Brain microvascular endothelial cell (primary cell): Measurements from ENCODE around the gene LYPD6B.

Experiments
- DNase-seq: peaks from one replicate; pipeline ENCODE4 v3.0.0-alpha.2; 2020
- H3K27ac ChIP-seq: fragments of 250-450 bp; sonication (Bioruptor Pico); 2 replicates; pipeline ENCODE4 v1.5.1; 2020; ENCODE audit warnings: mild to moderate bottlenecking, moderate library complexity
- H3K27me3 ChIP-seq: fragments of 250-450 bp; sonication (Bioruptor Pico); replicated peaks from 2 replicates; pipeline ENCODE4 v1.5.1; 2020; ENCODE audit warnings: mild to moderate bottlenecking
- H3K36me3 ChIP-seq: fragments of 250-450 bp; sonication (Bioruptor Pico); replicated peaks from 2 replicates; pipeline ENCODE4 v1.5.1; 2020; ENCODE audit warnings: mild to moderate bottlenecking
- H3K4me3 ChIP-seq: 2 replicates; pipeline ENCODE4 v1.5.1; 2011; ENCODE audit warnings: low read depth, mild to moderate bottlenecking, control low read depth, low read length, moderate library complexity
- in situ Hi-C: cut with HindIII; loops from 2 replicates; pipeline ENCODE4 v1.10.0; 2017; ENCODE audit warnings: low sequenced_read_pairs, low pct_ligation_motif_present
- TF ChIP-seq, protein P1 (sequence below): IDR thresholded peaks from 2 replicates; pipeline ENCODE4 v1.5.1; 2011; ENCODE audit warnings: low read depth, mild to moderate bottlenecking, moderate library complexity, low read length, control low read depth, inconsistent platforms; ENCODE audit errors: missing control alignments

The LYPD6B gene

DNA sequence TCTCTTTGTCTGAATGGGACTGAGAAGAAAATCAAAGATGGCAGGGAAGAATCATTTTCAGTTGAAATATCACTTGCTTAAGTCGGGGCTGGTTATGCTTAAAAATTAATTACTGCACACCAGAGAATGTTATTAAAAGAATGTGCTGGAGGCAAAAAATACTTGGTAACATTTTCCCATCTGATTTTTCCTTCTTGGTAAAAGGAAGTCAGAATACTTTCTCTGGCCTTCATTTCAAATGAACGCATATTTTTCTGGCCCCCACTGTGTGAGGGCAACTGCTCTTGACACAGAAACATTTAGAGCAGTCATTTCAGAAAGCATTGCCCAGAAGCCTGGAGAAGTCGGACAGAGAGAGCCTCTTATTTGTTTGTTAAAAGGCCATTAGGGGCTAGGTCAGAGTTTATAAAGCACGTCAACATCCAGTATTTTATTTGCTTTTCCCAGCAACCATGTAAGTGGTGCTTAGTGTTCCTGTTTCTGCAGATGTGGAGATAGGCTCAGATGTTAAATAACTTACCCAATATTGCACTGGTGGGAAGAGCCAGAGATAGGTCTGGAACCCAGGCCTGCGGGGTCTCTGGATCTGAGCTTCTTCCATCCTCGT lies 32.9 kb upstream of the LYPD6B start:
- no peaks in the 10 kb centered on the region for H3K36me3 ChIP-seq
- in situ Hi-C loops, result no loop called here
- no peak overlapping the region for H3K27ac ChIP-seq
- H3K27me3 ChIP-seq, result no peaks in the 10 kb centered on the region
- DNase-seq, result no peak
- TF ChIP-seq, protein P1, sequence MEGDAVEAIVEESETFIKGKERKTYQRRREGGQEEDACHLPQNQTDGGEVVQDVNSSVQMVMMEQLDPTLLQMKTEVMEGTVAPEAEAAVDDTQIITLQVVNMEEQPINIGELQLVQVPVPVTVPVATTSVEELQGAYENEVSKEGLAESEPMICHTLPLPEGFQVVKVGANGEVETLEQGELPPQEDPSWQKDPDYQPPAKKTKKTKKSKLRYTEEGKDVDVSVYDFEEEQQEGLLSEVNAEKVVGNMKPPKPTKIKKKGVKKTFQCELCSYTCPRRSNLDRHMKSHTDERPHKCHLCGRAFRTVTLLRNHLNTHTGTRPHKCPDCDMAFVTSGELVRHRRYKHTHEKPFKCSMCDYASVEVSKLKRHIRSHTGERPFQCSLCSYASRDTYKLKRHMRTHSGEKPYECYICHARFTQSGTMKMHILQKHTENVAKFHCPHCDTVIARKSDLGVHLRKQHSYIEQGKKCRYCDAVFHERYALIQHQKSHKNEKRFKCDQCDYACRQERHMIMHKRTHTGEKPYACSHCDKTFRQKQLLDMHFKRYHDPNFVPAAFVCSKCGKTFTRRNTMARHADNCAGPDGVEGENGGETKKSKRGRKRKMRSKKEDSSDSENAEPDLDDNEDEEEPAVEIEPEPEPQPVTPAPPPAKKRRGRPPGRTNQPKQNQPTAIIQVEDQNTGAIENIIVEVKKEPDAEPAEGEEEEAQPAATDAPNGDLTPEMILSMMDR, result no peak
- H3K4me3 ChIP-seq, result no peak overlapping the region

- Histone ChIP-seq H3K27me3 (no peaks in the 10 kb centered on the region), H3K27ac (no peak overlapping the region), H3K36me3 (no peaks in the 10 kb centered on the region), H3K4me3 (no peak overlapping the region)
- TF ChIP-seq, protein P1, result no peak
- in situ Hi-C loops, result no loop called here
- no peak for DNase-seq
Observed at GRCh38 chr2:149006883-149007543, 31.5 kb upstream of the LYPD6B start.

DNA sequence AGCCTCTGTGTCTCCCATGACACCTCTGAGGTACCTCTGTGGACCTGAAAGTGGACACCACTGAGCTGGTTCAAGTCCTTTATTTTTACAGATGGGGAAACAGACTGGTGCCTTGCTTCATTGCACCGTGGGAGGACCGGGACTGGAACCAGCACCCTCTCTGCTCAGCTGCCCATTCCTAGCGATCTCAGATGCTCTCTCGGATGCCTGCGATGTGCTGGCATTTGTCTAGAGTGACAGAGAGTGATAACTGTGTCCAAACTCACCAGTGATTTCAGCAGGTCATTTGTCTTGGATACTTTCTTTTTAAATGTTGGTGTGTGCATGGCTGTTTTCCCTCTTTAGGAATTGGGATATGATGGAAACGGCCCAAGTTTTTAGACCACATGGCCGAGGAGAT lies 30.1 kb upstream of the LYPD6B start:
- TF ChIP-seq, protein P1, result no peak
- H3K27ac ChIP-seq, result no peak overlapping the region
- H3K36me3 ChIP-seq, result no peaks in the 10 kb centered on the region
- H3K27me3 ChIP-seq, result no peaks in the 10 kb centered on the region
- DNase-seq, result no peak
- in situ Hi-C loops, result no loop called here
- H3K4me3 ChIP-seq, result no peak overlapping the region

DNA sequence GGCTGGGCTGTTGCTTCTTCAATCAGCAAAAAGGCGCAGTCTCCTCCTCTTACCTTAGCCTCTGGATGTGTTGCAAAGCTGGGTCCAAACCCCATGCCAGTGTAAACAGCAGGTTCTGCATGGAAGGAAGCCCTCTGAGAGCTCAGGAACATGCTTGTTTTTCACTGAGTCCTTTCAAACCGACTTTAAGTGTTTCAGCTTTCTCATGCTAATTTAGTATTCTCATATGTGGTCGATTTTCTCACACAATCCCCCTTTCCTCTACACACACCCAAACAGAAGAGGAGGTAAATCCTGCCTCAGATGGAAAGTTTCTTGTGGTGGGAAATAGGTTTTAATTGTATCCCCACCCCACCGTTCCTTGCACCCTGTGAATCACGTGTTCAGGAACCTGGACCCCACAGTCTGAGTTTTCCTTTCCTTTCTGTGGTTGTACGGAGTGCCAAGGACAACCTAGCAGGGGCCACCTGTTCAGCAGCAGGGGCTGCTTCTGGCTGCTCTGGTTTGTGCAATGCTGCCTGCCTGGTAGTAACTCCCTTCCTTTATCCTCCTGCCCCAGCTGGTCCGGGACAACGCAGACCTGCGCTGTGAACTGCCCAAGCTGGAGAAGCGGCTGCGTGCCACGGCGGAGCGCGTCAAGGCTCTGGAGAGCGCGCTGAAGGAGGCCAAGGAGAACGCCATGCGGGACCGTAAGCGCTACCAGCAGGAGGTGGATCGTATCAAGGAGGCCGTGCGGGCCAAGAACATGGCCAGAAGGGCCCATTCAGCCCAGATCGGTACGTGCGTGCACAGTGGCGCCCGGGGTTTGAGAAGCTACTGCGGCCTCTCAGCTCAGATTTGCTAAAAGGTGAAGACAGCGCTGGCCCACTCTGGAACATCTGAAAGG lies 28.7 kb upstream of the LYPD6B start:
- H3K36me3 ChIP-seq, result no peaks in the 10 kb centered on the region
- no peak for DNase-seq
- H3K4me3 ChIP-seq, result no peak overlapping the region
- in situ Hi-C loops, result no loop called here
- no peaks in the 10 kb centered on the region for H3K27me3 ChIP-seq
- TF ChIP-seq, protein P1, result no peak
- H3K27ac ChIP-seq, result no peak overlapping the region

- DNase-seq, result no peak
- Histone ChIP-seq H3K27me3 (no peaks in the 10 kb centered on the region), H3K36me3 (no peaks in the 10 kb centered on the region), H3K27ac (no peak overlapping the region), H3K4me3 (no peak overlapping the region)
- TF ChIP-seq, protein P1, result no peak
- in situ Hi-C loops, result no loop called here
Observed at GRCh38 chr2:149012545-149012944, 26.0 kb upstream of the LYPD6B start.
